A172 (cell line): ENCODE results near the gene MZT2A. TPM values are rescaled to one million over a fixed set of nuclear protein-coding genes. Genes with fewer than 3 reads are reported as not detected.
A peak's percentile ranks its signal among the peaks of the same experiment; 100 is the strongest.
"Not testable (repeated sequence)": the region's sequence is repeated elsewhere in the genome, so short reads cannot be mapped to it uniquely, and the experiment has no call there.

Experiments
- DNase-seq: peaks from one replicate; pipeline ENCODE4 v3.0.0-alpha.2; 2015; ENCODE audit warnings: low spot score
- total RNA-seq: library from RNA; depleted of rRNA; stranded (reverse); fragments of >200 nt; shearing (Covaris generic); gene quantifications from 2 replicates; pipeline ENCODE4 v1.2.3, GENCODE V29; 2014; rRNA removed

MZT2A gene
- 197 and 243 TPM in 2 replicates for total RNA-seq

GRCh38 chr2:131492015-131492417 is at the start of gene MZT2A:
TSS of gene MZT2A (minus strand) at chr2:131492397. CDS start at chr2:131492376, 21 bp downstream.
- DNase-seq: not testable (repeated sequence)

- DNase-seq: not testable (repeated sequence)
Observed at GRCh38 chr2:131538856-131539255, 46.7 kb upstream of the MZT2A start.

GRCh38 chr2:131536841-131537240 is 44.6 kb upstream of the MZT2A start:
- DNase-seq: not testable (repeated sequence)

DNA sequence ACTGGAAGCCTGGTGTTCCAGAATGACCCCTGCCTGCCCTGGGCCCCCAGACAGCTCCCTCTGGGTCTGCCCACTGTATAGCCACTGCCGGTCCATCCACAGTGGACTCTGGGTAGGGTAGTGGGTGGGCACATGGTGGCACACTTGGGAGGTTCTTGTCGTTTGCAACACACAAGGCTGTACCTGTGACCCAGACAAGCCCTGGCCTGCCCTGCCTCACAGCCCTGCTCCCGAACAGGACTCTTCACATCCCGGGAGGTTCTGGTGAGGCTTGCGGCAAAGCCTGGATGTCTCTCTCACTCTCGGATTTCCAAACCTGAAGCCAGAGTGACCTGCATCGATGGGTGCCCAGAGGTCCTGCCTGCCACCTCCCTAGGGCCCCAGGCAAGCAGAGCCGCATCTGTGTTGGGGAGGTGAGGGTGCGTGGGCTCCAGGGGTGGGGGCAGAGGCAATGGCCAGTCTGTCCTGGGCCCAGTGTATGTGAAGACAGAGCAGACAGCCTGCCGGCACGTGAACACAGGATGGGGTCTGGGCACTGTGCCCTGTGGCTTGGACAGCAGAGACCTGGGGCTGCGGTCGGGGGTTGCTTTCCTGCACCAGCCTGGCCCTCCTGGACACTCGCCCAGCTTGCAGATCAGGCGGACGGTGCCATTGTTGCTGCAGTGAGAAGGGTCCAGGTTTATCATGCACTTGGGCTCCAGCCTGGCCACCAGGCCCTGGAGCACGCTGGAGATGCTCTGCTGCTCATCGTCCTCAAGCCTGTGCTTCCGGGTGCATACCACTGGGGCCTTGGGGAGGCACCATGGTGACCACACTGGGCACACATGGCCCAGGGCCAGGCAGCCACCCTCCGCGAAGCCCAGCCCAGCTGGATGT is 44.0 kb upstream of the MZT2A start:
- not testable (repeated sequence) for DNase-seq

DNA sequence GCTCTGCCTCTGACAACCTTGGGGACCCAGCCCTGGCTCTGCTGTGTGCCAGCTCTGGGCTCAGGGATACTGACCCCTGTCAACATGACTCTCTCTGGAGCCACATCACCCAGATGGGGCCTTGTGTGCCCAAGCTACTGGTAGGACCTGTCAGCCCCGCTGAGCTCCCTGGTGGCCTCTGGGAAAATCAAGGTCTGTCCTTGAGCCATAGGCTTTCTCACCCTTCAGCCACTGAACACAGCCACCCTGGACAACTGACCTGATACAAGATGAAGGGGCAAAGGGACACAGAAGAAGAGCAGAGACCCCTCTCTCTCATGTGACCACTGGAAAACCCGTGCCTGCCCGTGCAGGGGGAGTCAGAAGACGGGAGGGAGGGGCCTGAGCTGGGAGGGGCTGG is 43.3 kb upstream of the MZT2A start:
- no peak for DNase-seq

GRCh38 chr2:131534965-131535364 is 42.8 kb upstream of the MZT2A start:
- DNase-seq: not testable (repeated sequence)

DNA sequence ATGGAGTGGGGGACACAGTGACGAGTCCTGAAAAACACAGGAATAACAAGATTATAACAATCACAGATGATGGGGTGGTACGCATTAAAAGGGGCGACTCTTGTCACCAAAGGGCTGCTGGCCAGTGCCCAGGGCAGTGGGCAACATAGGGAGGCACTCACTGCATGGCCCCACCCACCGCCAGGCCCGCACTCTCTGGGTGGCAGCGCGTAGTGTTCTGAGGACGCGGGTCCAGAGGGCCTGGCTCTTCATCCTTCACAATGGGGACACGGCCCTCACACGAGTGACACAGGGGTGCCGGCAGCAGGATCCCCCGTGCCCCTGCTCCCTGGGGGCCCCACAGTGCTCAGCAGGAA is 42.1 kb upstream of the MZT2A start:
- DNase-seq: not testable (repeated sequence)

GRCh38 chr2:131533609-131534316 is 41.6 kb upstream of the MZT2A start:
- not testable (repeated sequence) for DNase-seq

DNA sequence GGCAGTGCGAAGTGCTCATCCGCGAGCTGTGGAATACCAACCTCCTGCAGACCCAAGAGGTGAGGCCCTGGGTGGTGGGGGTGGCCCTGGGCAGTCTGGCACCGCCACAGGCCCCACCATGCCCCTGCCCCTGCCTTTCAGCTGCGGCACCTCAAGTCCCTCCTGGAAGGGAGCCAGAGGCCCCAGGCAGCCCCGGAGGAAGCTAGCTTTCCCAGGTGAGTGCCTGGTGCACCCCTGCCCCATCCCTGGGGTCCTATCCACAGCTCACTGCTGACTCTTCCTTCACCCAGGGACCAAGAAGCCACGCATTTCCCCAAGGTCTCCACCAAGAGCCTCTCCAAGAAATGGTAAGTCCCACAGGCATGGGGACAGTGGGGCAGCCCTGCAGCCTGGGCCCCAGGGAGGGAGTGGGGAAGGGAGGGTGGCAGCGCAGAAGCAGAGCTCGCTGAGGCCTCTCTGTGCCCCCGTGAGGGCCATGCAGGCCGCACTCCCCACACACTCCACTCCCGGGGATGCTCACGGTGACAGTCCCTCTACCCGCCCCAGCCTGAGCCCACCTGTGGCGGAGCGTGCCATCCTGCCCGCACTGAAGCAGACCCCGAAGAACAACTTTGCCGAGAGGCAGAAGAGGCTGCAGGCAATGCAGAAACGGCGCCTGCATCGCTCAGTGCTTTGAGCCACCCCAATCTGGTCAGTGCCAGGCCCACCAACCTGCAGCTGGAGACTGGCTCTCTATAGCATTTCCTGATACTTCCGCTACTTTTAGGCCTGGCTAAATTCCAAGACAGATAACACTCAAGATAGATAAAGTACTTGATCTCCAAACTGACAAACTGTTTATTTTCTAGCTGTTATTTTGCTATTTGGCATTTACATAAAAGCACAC is 40.8 kb upstream of the MZT2A start:
- not testable (repeated sequence) for DNase-seq

GRCh38 chr2:131531547-131532185 is 39.5 kb upstream of the MZT2A start:
- DNase-seq: not testable (repeated sequence)

GRCh38 chr2:131530626-131531344 is 38.6 kb upstream of the MZT2A start:
- not testable (repeated sequence) for DNase-seq

GRCh38 chr2:131529864-131530445 is 37.8 kb upstream of the MZT2A start:
- not testable (repeated sequence) for DNase-seq

DNA sequence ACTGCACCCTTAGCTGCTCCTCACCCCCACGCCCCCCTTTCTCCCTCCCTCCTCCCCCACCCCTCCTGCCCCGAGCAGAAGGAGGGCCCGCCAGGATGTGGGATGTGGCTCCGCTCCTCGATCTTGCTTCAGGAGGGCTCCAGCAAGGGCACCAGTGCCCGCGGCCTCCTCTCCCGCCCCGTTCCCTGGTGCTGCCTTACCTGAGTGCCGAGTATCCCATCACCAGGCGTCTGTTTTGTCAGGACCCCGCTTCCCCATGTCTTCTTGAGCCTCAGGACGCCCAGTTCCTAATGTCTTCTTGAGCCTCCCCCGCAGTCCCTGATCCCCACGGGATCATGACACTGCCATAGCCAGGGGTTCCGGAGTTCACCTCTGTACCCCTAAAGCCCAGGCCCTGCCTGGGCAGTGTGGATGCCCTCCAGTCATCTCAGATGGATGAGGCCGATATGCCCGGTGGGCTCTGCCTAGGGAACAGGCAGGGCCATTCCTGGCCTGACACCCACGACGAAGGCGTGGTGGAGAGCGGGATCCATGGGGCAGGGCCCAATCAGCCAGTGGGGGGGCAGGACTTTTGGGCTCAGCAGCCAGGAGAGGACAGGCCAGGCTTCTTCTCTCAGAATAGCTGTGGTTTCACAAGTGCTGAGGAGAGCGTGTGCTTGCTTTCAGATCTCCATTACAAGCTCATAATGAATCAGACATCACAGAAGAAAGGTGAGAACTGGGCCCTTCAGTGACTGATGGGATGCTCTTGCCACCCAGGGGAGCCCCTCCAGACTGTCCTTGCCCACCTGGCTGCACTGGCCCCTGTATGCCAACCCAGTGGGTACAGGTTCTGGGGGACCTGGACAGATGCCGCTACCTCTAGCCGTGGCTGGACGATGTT is 37.0 kb upstream of the MZT2A start:
- not testable (repeated sequence) for DNase-seq

DNA sequence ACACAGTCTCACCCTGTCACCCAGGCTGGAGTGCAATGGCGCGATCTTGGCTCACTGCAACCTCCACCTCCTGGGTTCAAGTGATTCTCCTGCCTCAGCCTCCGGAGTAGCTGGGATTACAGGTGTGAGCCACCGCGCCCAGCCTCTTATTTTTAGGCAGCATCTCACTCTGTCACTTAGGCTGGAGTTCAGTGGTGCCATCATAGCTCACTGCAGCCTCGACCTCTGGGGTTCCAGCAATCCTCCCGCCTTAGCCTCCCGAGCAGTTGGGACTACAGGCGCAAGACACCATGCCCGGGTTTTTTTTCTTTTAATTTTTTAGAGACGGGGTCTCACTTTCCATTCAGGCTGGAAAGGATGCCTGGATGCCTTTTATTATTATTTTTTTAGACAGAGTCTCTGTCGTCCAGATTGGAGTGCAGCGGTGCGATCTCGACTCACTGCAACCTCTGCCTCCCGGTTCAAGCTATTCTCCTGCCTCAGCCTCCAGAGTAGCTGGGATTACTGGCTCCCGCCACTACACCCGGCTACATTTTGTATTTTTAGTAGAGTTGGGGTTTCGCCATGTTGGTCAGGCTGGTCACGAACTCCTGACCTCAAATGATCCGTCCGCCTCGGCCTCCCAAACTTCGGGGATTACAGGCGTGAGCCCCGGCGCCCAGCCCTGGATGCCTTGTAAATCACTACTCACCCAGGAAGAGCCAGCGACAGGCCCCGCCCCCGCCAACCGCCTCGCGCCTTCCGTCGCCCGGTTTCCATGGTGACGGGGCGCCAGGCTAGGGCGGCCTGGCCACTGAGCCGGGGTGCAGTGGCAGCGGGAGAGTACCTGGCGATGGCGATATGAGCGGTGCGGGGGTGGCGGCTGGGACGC is 35.2 kb upstream of the MZT2A start, which contains the start of gene CCDC74A:
Gene CCDC74A (plus strand): TSS at position 758 of the 871 bp plus-strand sequence. CDS start 83 bp downstream, at position 841.
- peak; percentile 74 for DNase-seq

DNA sequence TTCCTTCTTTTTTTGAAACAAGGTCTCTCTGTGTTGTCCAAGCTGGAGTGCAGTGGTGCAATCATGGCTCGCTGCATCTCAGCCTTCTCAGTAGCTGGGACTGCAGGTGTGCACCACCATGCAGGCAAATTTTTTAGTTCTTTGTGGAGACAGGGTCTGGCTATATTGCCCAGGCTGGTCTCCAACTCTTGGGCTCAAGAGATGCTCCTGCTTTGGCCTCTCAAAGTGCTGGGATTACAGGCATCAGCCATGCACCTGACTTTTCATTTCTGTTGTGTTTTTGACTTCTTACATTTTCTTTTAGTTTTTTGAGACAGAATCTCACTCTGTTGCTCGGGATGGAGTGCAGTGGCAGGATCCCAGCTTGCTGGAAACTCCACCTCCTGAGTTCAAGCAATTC is 33.1 kb upstream of the MZT2A start:
- DNase-seq: not testable (repeated sequence)

DNA sequence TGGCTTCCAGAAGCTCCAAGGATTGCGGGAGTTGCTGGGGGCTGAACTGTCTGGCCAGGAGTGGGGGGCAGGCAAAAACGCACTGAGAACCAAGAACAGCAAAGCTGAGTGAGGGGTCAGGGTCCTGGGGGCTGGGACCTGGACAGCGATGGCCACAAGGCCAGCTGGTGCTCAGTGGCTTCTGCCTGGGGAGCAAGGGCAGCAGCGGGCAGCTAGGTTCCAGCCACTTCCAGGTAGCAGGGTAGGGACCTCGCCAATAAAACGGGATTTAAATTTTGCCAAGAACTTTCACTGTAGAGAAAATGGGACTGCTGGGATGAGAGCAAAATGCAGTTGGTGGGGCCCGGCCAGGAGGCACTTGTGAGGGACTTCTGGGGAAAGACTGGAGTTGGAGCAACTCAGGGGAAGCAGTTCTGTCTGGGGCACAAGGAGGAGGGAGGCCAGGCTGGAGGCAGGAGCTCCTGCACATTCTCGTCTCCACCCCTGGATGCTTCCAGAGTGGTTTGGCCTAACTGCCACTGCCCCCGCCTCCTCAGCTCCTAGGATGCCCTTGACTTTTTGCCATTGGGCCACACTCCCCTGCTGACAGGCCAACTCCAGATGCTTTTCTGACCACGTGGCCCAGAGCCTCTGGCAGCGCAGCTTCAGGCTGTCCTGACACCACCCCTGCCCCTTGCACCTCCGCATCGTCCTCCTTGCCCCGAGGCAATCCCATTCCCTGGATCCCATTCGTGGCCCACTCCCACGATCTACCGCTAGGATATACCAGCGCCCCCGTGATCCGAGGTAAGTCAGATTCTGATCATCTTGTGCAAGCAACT is 30.0 kb upstream of the MZT2A start:
- no peak for DNase-seq

- DNase-seq: not testable (repeated sequence)
Observed at GRCh38 chr2:131521524-131521923, 29.3 kb upstream of the MZT2A start.
